HepG2 (cell line): ENCODE measurements around the gene EHBP1. TPM values are rescaled to one million over a fixed set of nuclear protein-coding genes. Genes with fewer than 3 reads are reported as not detected.

Experiments used
- ARHGAP35 ChIP-seq: sonication (generic); formaldehyde crosslinking; IDR thresholded peaks from 2 replicates; pipeline ENCODE4 v1.9.0; 2022; ENCODE audit warnings: mild to moderate bottlenecking, inconsistent platforms, moderate library complexity, missing genetic modification reagents, borderline replicate concordance
- CEBPB ChIP-seq: IDR thresholded peaks from 2 replicates; pipeline ENCODE4 v1.6.1; 2011; ENCODE audit warnings: low read depth, low read length, improper control_type of control experiment, borderline replicate concordance
- DNMT1 ChIP-seq: sonication (generic); formaldehyde crosslinking; IDR thresholded peaks from 2 replicates; pipeline ENCODE4 v1.5.1; 2020; ENCODE audit warnings: mild to moderate bottlenecking, missing genetic modification reagents
- FOXJ3 ChIP-seq: sonication (generic); formaldehyde crosslinking; IDR thresholded peaks from 2 replicates; pipeline ENCODE4 v1.4.0; 2020; ENCODE audit warnings: missing genetic modification reagents, mild to moderate bottlenecking, borderline replicate concordance
- GZF1 ChIP-seq: sonication (generic); formaldehyde crosslinking; IDR thresholded peaks from 2 replicates; pipeline ENCODE4 v1.5.1; 2020; ENCODE audit warnings: mild to moderate bottlenecking, missing genetic modification reagents
- IRX3 ChIP-seq: sonication (generic); formaldehyde crosslinking; IDR thresholded peaks from 2 replicates; pipeline ENCODE4 v1.8.1; 2023; ENCODE audit warnings: mild to moderate bottlenecking, low read depth, missing genetic modification reagents, borderline replicate concordance
- JDP2 ChIP-seq: sonication (generic); formaldehyde crosslinking; IDR thresholded peaks from 2 replicates; pipeline ENCODE4 v1.8.1; 2022; ENCODE audit warnings: missing genetic modification reagents, borderline replicate concordance
- SIX1 ChIP-seq: sonication (generic); formaldehyde crosslinking; IDR thresholded peaks from 2 replicates; pipeline ENCODE4 v1.4.0; 2020; ENCODE audit warnings: missing genetic modification reagents, borderline replicate concordance
- SRY ChIP-seq: sonication (generic); formaldehyde crosslinking; IDR thresholded peaks from 2 replicates; pipeline ENCODE4 v1.8.0; 2022; ENCODE audit warnings: mild to moderate bottlenecking, missing genetic modification reagents
- U2AF2 ChIP-seq: fragments of 200-400 bp; formaldehyde crosslinking; IDR thresholded peaks from 2 replicates; pipeline ENCODE4 v1.6.1; 2017; ENCODE audit warnings: low read depth, mild to moderate bottlenecking, low read length
- ZNF292 ChIP-seq: sonication (generic); formaldehyde crosslinking; IDR thresholded peaks from 2 replicates; pipeline ENCODE4 v1.8.1; 2022; ENCODE audit warnings: mild to moderate bottlenecking, low read depth, missing genetic modification reagents, borderline replicate concordance
- ZNF44 ChIP-seq: sonication (generic); formaldehyde crosslinking; IDR thresholded peaks from 2 replicates; pipeline ENCODE4 v1.5.1; 2020; ENCODE audit warnings: mild to moderate bottlenecking, missing genetic modification reagents
- ZNF567 ChIP-seq: sonication (generic); formaldehyde crosslinking; IDR thresholded peaks from 2 replicates; pipeline ENCODE4 v1.8.1; 2023; ENCODE audit warnings: mild to moderate bottlenecking, missing genetic modification reagents, borderline replicate concordance
- ZNF607 ChIP-seq: sonication (generic); formaldehyde crosslinking; IDR thresholded peaks from 2 replicates; pipeline ENCODE4 v1.5.1; 2020; ENCODE audit warnings: missing genetic modification reagents, mild to moderate bottlenecking, borderline replicate concordance
- polyA plus RNA-seq, 8 experiments: library from polyadenylated mRNA; depleted of rRNA in 3 of 8; stranded (reverse) in 7 of 8; unstranded in 1 of 8; fragments of >200 nt; fragmentation: Illumina TruSeq in 4 of 8; extraction: Trizol in 4 of 8; gene quantifications; 2 replicates each; pipeline versions ENCODE4 v1.2.1 to v1.2.3, GENCODE V29; 2011 to 2016; ENCODE audit warnings: low read depth in 4 of 8, missing spikeins in 1 of 8, mixed read lengths in 1 of 8; ENCODE audit not compliant: insufficient read depth in 1 of 8
- total RNA-seq, 5 experiments: library from RNA; depleted of rRNA; stranded (reverse); fragments of >200 nt; fragmentation: Illumina TruSeq; extraction: Trizol; gene quantifications; 2 replicates each; pipeline ENCODE4 v1.2.3, GENCODE V29; 2016; ENCODE audit warnings: low read depth in 1 of 5
- TF ChIP-seq, protein P1 (sequence below): sonication (generic); formaldehyde crosslinking; IDR thresholded peaks from 2 replicates; pipeline ENCODE4 v1.5.1; 2020; ENCODE audit warnings: missing genetic modification reagents, mild to moderate bottlenecking, borderline replicate concordance
- TF ChIP-seq, protein P2 (sequence below): IDR thresholded peaks from 2 replicates; pipeline ENCODE4 v1.6.1; 2016; ENCODE audit warnings: low read depth
- TF ChIP-seq, protein P3 (sequence below): IDR thresholded peaks from 2 replicates; pipeline ENCODE4 v1.6.1; 2016; ENCODE audit warnings: low read depth, missing genetic modification reagents, missing compliant biosample characterization
- TF ChIP-seq, protein P4 (sequence below): sonication (generic); formaldehyde crosslinking; IDR thresholded peaks from 2 replicates; pipeline ENCODE4 v1.4.0; 2020; ENCODE audit warnings: missing genetic modification reagents, borderline replicate concordance

The EHBP1 gene
- total and polyA plus RNA-seq, 2 of the 13 experiments (the other 11 are each of a cell fraction or from before 2014, with no cell fraction given): 93.5 to 146 TPM

DNA sequence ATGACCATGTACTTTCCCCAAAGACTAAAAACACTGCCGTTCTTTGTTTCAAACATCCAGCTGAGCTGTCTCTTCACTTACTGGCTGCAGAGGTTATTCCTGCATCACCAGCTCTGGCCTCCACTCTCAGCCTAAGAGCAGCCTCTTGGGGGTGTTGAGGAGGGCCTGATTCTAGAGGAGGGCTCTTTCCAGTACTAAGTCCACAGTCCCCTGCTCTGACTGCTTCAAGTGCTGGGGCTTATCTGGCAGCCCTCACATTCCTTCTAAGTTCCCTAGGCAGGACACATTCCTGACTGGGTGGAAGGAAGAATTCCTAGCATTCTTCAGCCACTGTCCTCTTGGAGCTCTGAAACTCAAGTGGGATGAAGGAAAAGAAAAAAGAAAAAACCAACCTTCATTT lies 32.9 kb upstream of the EHBP1 start (continued):
- TF ChIP-seq CEBPB (no peak), ZNF292 (CRISPR knock-in tag) (no peak), ARHGAP35 (CRISPR knock-in tag) (no peak), JDP2 (no peak), GZF1 (CRISPR knock-in tag) (no peak), SIX1 (no peak), DNMT1 (CRISPR knock-in tag) (no peak), ZNF44 (no peak), IRX3 (CRISPR knock-in tag) (no peak), U2AF2 (no peak), ZNF567 (no peak), ZNF607 (CRISPR knock-in tag) (no peak), SRY (CRISPR knock-in tag) (no peak), FOXJ3 (0 out of 2 replicates have a peak, but pooled peaks have one; percentile 2)
- TF ChIP-seq, protein P1, sequence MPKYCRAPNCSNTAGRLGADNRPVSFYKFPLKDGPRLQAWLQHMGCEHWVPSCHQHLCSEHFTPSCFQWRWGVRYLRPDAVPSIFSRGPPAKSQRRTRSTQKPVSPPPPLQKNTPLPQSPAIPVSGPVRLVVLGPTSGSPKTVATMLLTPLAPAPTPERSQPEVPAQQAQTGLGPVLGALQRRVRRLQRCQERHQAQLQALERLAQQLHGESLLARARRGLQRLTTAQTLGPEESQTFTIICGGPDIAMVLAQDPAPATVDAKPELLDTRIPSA (CRISPR knock-in tag): no peak
- TF ChIP-seq, protein P2, sequence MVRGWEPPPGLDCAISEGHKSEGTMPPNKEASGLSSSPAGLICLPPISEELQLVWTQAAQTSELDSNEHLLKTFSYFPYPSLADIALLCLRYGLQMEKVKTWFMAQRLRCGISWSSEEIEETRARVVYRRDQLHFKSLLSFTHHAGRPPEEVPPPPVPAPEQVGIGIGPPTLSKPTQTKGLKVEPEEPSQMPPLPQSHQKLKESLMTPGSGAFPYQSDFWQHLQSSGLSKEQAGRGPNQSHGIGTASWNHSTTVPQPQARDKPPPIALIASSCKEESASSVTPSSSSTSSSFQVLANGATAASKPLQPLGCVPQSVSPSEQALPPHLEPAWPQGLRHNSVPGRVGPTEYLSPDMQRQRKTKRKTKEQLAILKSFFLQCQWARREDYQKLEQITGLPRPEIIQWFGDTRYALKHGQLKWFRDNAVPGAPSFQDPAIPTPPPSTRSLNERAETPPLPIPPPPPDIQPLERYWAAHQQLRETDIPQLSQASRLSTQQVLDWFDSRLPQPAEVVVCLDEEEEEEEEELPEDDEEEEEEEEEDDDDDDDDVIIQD (CRISPR knock-in tag): no peak
- TF ChIP-seq, protein P3, sequence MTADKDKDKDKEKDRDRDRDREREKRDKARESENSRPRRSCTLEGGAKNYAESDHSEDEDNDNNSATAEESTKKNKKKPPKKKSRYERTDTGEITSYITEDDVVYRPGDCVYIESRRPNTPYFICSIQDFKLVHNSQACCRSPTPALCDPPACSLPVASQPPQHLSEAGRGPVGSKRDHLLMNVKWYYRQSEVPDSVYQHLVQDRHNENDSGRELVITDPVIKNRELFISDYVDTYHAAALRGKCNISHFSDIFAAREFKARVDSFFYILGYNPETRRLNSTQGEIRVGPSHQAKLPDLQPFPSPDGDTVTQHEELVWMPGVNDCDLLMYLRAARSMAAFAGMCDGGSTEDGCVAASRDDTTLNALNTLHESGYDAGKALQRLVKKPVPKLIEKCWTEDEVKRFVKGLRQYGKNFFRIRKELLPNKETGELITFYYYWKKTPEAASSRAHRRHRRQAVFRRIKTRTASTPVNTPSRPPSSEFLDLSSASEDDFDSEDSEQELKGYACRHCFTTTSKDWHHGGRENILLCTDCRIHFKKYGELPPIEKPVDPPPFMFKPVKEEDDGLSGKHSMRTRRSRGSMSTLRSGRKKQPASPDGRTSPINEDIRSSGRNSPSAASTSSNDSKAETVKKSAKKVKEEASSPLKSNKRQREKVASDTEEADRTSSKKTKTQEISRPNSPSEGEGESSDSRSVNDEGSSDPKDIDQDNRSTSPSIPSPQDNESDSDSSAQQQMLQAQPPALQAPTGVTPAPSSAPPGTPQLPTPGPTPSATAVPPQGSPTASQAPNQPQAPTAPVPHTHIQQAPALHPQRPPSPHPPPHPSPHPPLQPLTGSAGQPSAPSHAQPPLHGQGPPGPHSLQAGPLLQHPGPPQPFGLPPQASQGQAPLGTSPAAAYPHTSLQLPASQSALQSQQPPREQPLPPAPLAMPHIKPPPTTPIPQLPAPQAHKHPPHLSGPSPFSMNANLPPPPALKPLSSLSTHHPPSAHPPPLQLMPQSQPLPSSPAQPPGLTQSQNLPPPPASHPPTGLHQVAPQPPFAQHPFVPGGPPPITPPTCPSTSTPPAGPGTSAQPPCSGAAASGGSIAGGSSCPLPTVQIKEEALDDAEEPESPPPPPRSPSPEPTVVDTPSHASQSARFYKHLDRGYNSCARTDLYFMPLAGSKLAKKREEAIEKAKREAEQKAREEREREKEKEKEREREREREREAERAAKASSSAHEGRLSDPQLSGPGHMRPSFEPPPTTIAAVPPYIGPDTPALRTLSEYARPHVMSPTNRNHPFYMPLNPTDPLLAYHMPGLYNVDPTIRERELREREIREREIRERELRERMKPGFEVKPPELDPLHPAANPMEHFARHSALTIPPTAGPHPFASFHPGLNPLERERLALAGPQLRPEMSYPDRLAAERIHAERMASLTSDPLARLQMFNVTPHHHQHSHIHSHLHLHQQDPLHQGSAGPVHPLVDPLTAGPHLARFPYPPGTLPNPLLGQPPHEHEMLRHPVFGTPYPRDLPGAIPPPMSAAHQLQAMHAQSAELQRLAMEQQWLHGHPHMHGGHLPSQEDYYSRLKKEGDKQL (CRISPR knock-in tag): no peak
- TF ChIP-seq, protein P4, sequence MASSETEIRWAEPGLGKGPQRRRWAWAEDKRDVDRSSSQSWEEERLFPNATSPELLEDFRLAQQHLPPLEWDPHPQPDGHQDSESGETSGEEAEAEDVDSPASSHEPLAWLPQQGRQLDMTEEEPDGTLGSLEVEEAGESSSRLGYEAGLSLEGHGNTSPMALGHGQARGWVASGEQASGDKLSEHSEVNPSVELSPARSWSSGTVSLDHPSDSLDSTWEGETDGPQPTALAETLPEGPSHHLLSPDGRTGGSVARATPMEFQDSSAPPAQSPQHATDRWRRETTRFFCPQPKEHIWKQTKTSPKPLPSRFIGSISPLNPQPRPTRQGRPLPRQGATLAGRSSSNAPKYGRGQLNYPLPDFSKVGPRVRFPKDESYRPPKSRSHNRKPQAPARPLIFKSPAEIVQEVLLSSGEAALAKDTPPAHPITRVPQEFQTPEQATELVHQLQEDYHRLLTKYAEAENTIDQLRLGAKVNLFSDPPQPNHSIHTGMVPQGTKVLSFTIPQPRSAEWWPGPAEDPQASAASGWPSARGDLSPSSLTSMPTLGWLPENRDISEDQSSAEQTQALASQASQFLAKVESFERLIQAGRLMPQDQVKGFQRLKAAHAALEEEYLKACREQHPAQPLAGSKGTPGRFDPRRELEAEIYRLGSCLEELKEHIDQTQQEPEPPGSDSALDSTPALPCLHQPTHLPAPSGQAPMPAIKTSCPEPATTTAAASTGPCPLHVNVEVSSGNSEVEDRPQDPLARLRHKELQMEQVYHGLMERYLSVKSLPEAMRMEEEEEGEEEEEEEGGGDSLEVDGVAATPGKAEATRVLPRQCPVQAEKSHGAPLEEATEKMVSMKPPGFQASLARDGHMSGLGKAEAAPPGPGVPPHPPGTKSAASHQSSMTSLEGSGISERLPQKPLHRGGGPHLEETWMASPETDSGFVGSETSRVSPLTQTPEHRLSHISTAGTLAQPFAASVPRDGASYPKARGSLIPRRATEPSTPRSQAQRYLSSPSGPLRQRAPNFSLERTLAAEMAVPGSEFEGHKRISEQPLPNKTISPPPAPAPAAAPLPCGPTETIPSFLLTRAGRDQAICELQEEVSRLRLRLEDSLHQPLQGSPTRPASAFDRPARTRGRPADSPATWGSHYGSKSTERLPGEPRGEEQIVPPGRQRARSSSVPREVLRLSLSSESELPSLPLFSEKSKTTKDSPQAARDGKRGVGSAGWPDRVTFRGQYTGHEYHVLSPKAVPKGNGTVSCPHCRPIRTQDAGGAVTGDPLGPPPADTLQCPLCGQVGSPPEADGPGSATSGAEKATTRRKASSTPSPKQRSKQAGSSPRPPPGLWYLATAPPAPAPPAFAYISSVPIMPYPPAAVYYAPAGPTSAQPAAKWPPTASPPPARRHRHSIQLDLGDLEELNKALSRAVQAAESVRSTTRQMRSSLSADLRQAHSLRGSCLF (CRISPR knock-in tag): no peak
